Adrenal gland (tissue), 5 donors: ENCODE data around the gene KIF1A.
"Not testable (repeated sequence)": the region's sequence is repeated elsewhere in the genome, so short reads cannot be mapped to it uniquely, and the experiment has no call there.

Experiments used
- CTCF ChIP-seq, 6 experiments: fragments of 450-650 bp in 4 of 6; fragments of 200-600 bp in 2 of 6; sonication (generic) in 1 of 6; IDR thresholded peaks; 1 replicate in 5 of 6; 2 replicates in 1 of 6; pipeline versions ENCODE4 v1.5.1 to v1.8.0; 2016 to 2021; ENCODE audit warnings: antibody characterized with exemption in 6 of 6, mild to moderate bottlenecking in 2 of 6, moderate library complexity in 1 of 6
- POLR2A ChIP-seq, 2 donors: fragments of 450-650 bp; IDR thresholded peaks; one replicate each; pipeline ENCODE4 v1.6.1; 2017; ENCODE audit warnings: antibody characterized with exemption in 2 of 2, mild to moderate bottlenecking in 2 of 2, moderate library complexity in 1 of 2
- donor health status: DM: no; HTN: no; CAD: no.

GRCh38 chr2:240846309-240846708 lies 26.3 kb upstream of the KIF1A start:
- TF ChIP-seq POLR2A, CTCF (IDR thresholded peaks at IDR 0.05): not testable (repeated sequence)
